ENCODE measurements around the gene SPATA9. TPM values are rescaled to one million over a fixed set of nuclear protein-coding genes. Genes with fewer than 3 reads are reported as not detected.

The SPATA9 gene
- polyA plus RNA-seq, 4 donors: 1.1 to 2.3 (median 1.5) TPM

- no peak for DNase-seq (ENCODE audit: low read depth in 4 of 4, low spot score in 3 of 4)
Observed at GRCh38 chr5:95621839-95622629, 60.8 kb downstream of the SPATA9 start.

DNA sequence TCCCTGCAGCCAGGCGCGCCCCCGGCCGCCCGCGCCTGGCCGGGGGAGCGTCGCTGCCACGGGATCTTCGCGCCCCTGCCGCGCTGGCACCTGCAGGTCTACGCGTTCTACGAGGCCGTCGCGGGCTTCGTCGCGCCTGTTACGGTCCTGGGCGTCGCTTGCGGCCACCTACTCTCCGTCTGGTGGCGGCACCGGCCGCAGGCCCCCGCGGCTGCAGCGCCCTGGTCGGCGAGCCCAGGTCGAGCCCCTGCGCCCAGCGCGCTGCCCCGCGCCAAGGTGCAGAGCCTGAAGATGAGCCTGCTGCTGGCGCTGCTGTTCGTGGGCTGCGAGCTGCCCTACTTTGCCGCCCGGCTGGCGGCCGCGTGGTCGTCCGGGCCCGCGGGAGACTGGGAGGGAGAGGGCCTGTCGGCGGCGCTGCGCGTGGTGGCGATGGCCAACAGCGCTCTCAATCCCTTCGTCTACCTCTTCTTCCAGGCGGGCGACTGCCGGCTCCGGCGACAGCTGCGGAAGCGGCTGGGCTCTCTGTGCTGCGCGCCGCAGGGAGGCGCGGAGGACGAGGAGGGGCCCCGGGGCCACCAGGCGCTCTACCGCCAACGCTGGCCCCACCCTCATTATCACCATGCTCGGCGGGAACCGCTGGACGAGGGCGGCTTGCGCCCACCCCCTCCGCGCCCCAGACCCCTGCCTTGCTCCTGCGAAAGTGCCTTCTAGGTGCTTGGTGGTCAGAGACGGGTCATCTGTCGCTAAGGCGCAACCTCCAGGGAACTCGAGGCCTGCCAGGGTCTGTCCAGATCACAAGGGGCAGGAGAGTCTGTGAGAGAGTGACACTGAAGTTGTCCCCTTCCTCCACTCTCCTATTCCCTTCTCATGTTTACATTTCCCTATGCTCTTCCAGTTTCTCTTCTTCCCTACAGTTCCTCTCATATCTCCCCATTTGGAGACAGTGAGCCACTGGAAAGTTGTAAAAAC, 61.6 kb downstream of the SPATA9 start:
- no peak for DNase-seq (ENCODE audit: low read depth in 4 of 4, low spot score in 3 of 4)

DNA sequence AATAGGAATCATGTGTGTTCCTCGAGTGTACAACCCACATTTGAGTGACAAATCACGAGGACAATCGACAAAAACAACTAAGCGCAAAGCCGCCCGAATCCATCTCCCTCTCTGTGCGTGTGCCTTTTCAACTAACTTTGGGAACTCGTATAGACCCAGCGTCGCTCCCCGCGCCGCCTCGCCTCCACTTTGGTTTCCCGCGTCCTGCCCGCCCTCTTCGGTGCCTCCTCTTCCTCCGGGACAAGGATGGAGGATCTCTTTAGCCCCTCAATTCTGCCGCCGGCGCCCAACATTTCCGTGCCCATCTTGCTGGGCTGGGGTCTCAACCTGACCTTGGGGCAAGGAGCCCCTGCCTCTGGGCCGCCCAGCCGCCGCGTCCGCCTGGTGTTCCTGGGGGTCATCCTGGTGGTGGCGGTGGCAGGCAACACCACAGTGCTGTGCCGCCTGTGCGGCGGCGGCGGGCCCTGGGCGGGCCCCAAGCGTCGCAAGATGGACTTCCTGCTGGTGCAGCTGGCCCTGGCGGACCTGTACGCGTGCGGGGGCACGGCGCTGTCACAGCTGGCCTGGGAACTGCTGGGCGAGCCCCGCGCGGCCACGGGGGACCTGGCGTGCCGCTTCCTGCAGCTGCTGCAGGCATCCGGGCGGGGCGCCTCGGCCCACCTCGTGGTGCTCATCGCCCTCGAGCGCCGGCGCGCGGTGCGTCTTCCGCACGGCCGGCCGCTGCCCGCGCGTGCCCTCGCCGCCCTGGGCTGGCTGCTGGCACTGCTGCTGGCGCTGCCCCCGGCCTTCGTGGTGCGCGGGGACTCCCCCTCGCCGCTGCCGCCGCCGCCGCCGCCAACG, 62.5 kb downstream of the SPATA9 start, which contains the start of gene GPR150:
TSS of gene GPR150 (plus strand) at position 58 of the 840 bp plus-strand sequence. CDS start at position 247, 189 bp downstream.
- no peak for DNase-seq (ENCODE audit: low read depth in 4 of 4, low spot score in 3 of 4)

DNA sequence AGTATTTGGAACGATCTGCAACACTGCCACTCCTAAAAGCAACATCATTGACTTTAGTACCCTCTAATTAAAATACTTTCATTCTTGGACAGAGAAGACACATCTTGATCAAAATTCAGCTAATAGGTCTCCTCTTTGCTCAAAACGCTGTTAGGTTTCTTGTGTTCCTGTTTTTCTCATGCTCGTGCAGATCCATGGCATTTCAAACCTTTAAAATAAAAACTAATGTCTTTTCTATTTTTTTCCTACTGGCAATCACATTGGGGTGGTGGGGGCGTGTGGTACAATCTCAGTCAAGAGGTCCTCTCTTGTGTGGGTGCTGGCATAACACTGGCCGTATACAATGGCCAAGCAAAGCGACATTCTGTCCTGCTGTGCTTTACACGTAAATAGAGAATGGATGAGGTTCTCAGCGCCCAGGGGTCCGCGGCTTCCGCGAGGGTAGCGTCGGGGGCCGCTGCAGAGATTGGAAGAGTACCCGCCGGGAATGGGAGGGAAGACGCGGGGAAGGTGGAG, 63.2 kb downstream of the SPATA9 start:
- DNase-seq (ENCODE audit: low read depth in 4 of 4, low spot score in 3 of 4): no peak

DNA sequence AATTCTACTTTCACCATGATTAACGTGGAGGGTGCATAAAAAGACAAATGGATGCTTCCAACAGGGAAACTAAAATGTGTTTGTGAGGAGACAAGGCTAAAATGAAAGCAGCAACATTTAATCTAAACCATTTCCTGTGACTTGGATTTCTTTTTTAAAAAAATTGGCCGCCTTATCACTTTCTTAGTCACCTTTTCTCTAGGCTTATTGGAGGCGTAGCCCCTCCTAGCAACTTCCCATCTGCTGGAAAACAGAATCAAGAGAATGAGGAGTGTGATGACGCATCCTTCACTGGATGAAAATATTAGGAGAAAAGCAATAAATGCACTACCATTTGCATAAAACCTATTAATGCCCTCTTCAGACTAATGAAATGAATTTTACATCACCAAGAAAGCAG, 63.7 kb downstream of the SPATA9 start:
- no peak for DNase-seq (ENCODE audit: low read depth in 4 of 4, low spot score in 3 of 4)

DNA sequence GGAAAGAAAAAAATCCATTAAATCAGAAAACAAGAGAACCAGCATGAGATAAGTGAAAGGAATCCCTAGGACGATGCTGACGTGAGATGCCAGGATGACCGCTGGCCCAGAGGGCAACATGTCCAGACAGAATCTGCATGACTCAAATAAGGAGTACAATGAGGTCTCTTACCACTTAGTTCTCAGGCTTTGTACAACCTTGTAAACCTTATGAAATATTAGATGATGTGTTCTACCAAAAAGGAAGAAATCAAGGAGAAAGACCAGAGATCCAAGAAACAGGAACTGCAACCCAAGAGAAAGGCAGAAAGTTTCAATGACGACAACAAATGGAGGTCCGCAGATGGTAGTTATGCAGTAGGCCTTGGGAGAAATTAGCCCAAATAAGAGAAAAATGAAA, 65.7 kb downstream of the SPATA9 start:
- no peak for DNase-seq (ENCODE audit: low read depth in 4 of 4, low spot score in 3 of 4)

DNA sequence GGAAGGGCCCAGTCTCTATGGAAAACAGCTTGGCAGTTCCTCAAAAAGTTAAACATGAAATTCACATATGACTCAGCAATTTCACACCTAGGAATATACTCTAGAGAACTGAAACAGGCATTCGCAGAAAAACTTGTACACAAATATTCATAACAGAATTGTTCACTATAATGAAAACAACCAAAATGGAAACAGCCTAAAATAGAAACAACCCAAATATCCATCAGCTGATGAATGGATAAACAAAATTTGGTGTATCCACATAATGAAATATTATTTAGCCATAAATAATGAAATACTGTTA, 67.7 kb downstream of the SPATA9 start:
- no peak for DNase-seq (ENCODE audit: low read depth in 4 of 4, low spot score in 3 of 4)

GRCh38 chr5:95613514-95613913, 69.3 kb downstream of the SPATA9 start:
- no peak for DNase-seq (ENCODE audit: low read depth in 4 of 4, low spot score in 3 of 4)

DNA sequence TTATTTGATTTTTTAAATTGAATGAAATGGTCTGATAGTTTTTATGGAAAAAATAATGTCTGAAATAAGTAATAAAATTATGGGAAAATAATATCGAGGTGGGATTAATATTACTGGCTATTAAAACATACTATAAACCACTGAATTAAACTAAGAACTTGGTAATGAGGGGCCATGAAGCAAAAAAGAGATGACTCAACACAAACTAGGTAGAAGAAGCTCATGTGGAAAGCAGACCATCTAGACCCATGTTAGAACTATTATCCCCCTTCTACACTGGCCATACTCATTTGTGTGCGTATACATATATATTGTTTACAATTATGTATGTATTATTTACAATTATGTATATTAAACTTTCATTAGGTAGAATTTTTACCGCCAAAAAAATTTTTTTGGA, 71.4 kb downstream of the SPATA9 start:
- no peak for DNase-seq (ENCODE audit: low read depth in 4 of 4, low spot score in 3 of 4)

DNA sequence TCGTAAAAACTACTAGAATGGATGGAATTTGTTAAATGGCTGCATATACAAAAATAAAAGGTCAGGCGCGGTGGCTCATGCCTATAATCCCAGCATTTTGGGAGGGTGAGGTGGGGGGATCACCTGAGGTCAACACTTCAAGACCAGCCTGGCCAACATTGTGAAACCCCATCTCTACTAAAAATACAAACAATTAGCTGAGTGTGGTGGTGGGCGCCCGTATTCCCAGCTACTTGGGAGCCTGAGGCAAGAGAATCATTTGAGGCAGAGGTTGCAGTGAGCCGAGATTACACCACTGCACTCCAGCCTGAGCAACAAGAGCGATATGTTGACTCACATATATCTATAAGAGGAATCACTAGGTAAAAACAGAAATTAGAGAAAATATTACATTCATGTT, 72.2 kb downstream of the SPATA9 start:
- DNase-seq (ENCODE audit: low read depth in 4 of 4, low spot score in 3 of 4): no peak

DNA sequence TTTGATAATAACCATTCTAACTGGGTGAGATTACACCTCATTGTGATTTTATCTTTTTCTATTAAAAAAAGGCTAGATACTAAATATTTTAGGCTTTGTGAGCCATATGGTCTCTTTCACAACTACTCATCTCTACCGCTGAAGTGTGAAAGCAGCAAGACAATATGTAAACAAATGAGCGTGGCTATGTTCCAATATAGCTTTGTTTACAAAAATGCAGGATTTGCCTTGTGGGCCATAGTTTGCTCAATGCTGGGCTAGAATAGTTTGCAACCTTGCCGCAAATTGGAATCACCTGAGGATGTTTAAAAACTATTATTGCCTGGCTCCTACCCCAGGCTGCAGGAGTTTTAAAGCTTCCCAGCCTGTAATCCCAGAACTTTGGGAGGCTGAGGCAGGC, 73.1 kb downstream of the SPATA9 start:
- DNase-seq (ENCODE audit: low read depth in 4 of 4, low spot score in 3 of 4): no peak

Other genes with a start within 250 kb of the SPATA9 start
- gene SKIC3, start 128.0 kb downstream of the SPATA9 start, polyA plus RNA-seq (ENCODE audit: insufficient read length in 4 of 4): 10 to 100 TPM; 74.9 to 95.9 (median 91.4) TPM
- 10 to 100 TPM; 14.3 to 17.2 (median 16.2) TPM for gene ARSK, start 127.9 kb downstream of the SPATA9 start, polyA plus RNA-seq (ENCODE audit: insufficient read length in 4 of 4)
- gene GPR150, start 62.9 kb downstream of the SPATA9 start, polyA plus RNA-seq (ENCODE audit: insufficient read length in 4 of 4): under 1 TPM in 1 of 4 donors, not detected in 3; 0.04 TPM
- gene RFESD, start 36.2 kb downstream of the SPATA9 start, polyA plus RNA-seq (ENCODE audit: insufficient read length in 4 of 4): 1 to 10 TPM; 4.4 to 6.3 (median 5.4) TPM
- gene RHOBTB3, start 48.3 kb upstream of the SPATA9 start, polyA plus RNA-seq (ENCODE audit: insufficient read length in 4 of 4): 10 to 100 TPM; 72.5 to 80.2 (median 78.4) TPM
- gene GLRX, start 139.7 kb upstream of the SPATA9 start, polyA plus RNA-seq (ENCODE audit: insufficient read length in 4 of 4): 10 to 100 TPM; 56.1 to 69.8 (median 66.8) TPM